ENCODE results near the gene FLRT2. TPM values are rescaled to one million over a fixed set of nuclear protein-coding genes. Genes with fewer than 3 reads are reported as not detected.

The FLRT2 gene
- total and polyA plus RNA-seq, 10 of the 15 experiments (the other 5 are each of a cell fraction or from before 2014, with no cell fraction given), result 0.03 to 0.13 TPM; not detected in 8

GRCh38 chr14:85528897-85529631 is 880 bp upstream of the FLRT2 start:
- no peak for ATAC-seq
- POLR2A ChIA-PET, result no interaction called here
- no peak for DNase-seq (ENCODE audit: low read depth, low spot score)
- H3K36me3 ChIP-seq (ENCODE audit: control insufficient read depth in 2 of 2, insufficient read depth in 2 of 2, low read length in 1 of 2), result no peaks in the 10 kb centered on the region
- RAD21 ChIA-PET (ENCODE audit: unreplicated experiment), result no interaction called here
- no peaks in the 10 kb centered on the region for H4K20me1 ChIP-seq (ENCODE audit: control insufficient read depth, insufficient read depth)
- H3K4me2 ChIP-seq (ENCODE audit: control insufficient read depth, insufficient read depth), result no peak overlapping the region
- H3K9ac ChIP-seq (ENCODE audit: control insufficient read depth, insufficient read depth, low read length), result no peak overlapping the region
- H3K4me3 ChIP-seq, result no peak overlapping the region
- WGBS (ENCODE audit: insufficient coverage, insufficient replicate concordance, low lambda C conversion rate, missing lambda C conversion rate), result 47% methylated on average over 29 of the region's 29 CpGs
- H2AFZ ChIP-seq (ENCODE audit: control insufficient read depth, low read depth, low read length), result no peak overlapping the region
- CTCF ChIA-PET, result no interaction called here
- H3K79me2 ChIP-seq (ENCODE audit: control insufficient read depth, insufficient read depth, low read length), result no peaks in the 10 kb centered on the region
- FAIRE-seq, result no peak
- no peak overlapping the region for H3K27ac ChIP-seq (ENCODE audit: control insufficient read depth, insufficient read depth)
- no TSS peak for BruUV-seq (replicated peaks)
- H3K9me3 ChIP-seq (replicated peaks; ENCODE audit: control insufficient read depth, insufficient read depth, low read length), result no peaks in the 10 kb centered on the region; the same call in 2 of the 3 replicates
- no peaks in the 10 kb centered on the region for H3K27me3 ChIP-seq (replicated peaks in 1 of 2; ENCODE audit: control insufficient read depth in 2 of 2, insufficient read depth in 2 of 2, low read length in 1 of 2)
- no peaks in the 10 kb centered on the region for H3K4me1 ChIP-seq (ENCODE audit: control insufficient read depth, insufficient read depth, low read length)
- intact Hi-C loops (cut with micrococcal nuclease; ENCODE audit: unreplicated experiment) (no loop called here), in situ Hi-C loops (cut with MboI) (no loop called here)
- TF ChIP-seq MTA3 (IDR thresholded peaks at IDR 0.05; ENCODE audit: borderline replicate concordance, low read length), result no peak
- no peak for TF ChIP-seq ZBTB11 (CRISPR knock-in tag; IDR thresholded peaks at IDR 0.05)
- no peak for TF ChIP-seq NFYA (IDR thresholded peaks at IDR 0.05; ENCODE audit: borderline replicate concordance, low read depth, low read length)
- no peak for TF ChIP-seq ELK1 (IDR thresholded peaks at IDR 0.05; ENCODE audit: low read depth, low read length)
- no peak for TF ChIP-seq RCOR1 (conservative IDR thresholded peaks at IDR 0.05; ENCODE audit: low read depth, low read length)
- TF ChIP-seq SRF (IDR thresholded peaks at IDR 0.05; ENCODE audit: low read depth in 2 of 2, low read length in 2 of 2), result no peak
- no peak for TF ChIP-seq ASH2L (IDR thresholded peaks at IDR 0.05; ENCODE audit: borderline replicate concordance, low read depth)
- no peak for TF ChIP-seq RAD51 (IDR thresholded peaks at IDR 0.05)
- no peak for TF ChIP-seq EED (IDR thresholded peaks at IDR 0.05; ENCODE audit: low read depth)
- TF ChIP-seq STAT1 (conservative IDR thresholded peaks at IDR 0.05), result no peak
- SMC1A ChIA-PET (ENCODE audit: uncharacterized antibody, unreplicated experiment), result no interaction called here

Data from GM12878 (cell line).